Ovary (tissue), 9 donors: ENCODE measurements around the gene SVIL. TPM values are rescaled to one million over a fixed set of nuclear protein-coding genes. Genes with fewer than 3 reads are reported as not detected.
"Not testable (repeated sequence)": the region's sequence is repeated elsewhere in the genome, so short reads cannot be mapped to it uniquely, and the experiment has no call there.

Source experiments
- DNase-seq, 5 donors: peaks; one replicate each; pipeline ENCODE4 v3.0.0-alpha.2; 2019 to 2020
- H3K27ac ChIP-seq, 2 donors: fragments of 200-600 bp; one replicate each; pipeline versions ENCODE4 v1.5.1 to v1.8.0; 2019 to 2022
- H3K27me3 ChIP-seq: fragments of 200-600 bp; one replicate; pipeline ENCODE4 v1.8.0; 2022
- H3K36me3 ChIP-seq: fragments of 200-600 bp; sonication (generic); one replicate; pipeline ENCODE4 v1.5.1; 2019
- H3K4me1 ChIP-seq: one replicate; pipeline ENCODE4 v1.8.1; 2013; ENCODE audit warnings: mild to moderate bottlenecking, moderate library complexity; ENCODE audit not compliant: insufficient read depth
- H3K4me3 ChIP-seq: fragments of 200-600 bp; sonication (generic); one replicate; pipeline ENCODE4 v1.5.1; 2017
- H3K9me3 ChIP-seq, 2 donors: fragments of 200-600 bp in 1 of 2; sonication (generic) in 1 of 2; one replicate each; pipeline versions ENCODE4 v1.5.1 to v1.8.1; 2013 to 2019; ENCODE audit warnings: mild to moderate bottlenecking in 1 of 2, moderate library complexity in 1 of 2
- CTCF ChIP-seq, 3 donors: fragments of 450-650 bp in 2 of 3; fragments of 200-600 bp in 1 of 3; IDR thresholded peaks; one replicate each; pipeline versions ENCODE4 v1.5.1 to v1.8.0; 2016 to 2022; ENCODE audit warnings: antibody characterized with exemption in 3 of 3, mild to moderate bottlenecking in 1 of 3
- EP300 ChIP-seq: sonication (generic); formaldehyde crosslinking; IDR thresholded peaks from one replicate; pipeline ENCODE4 v1.6.1; 2017; ENCODE audit warnings: antibody characterized with exemption
- POLR2A ChIP-seq: fragments of 450-650 bp; IDR thresholded peaks from one replicate; pipeline ENCODE4 v1.6.1; 2017; ENCODE audit warnings: antibody characterized with exemption, mild to moderate bottlenecking, moderate library complexity
- WGBS, 3 donors: extraction: QIAGEN DNeasy Blood & Tissue Kit in 1 of 3; methylation state at CpG; one replicate each; pipeline versions ENCODE4 v1.1.5 to v1.1.7; 2013 to 2017; 5-methylcytosine and 5-hydroxymethylcytosine counted together
- intact Hi-C, 4 donors: fragments of 100-400 bp; cut with DNase I; formaldehyde crosslinking; loops; one replicate each; pipeline versions ENCODE4 v1.11.0 to v1.15.1; 2022 to 2023
- polyA plus RNA-seq, 2 donors: library from polyadenylated mRNA; stranded (reverse); fragments of 200-250 nt in 1 of 2; fragments of 350-450 nt in 1 of 2; fragmentation: Illumina TruSeq in 1 of 2; extraction: RNeasy Lipid Tissue Mini Kit (QIAGEN cat#74804) in 1 of 2; gene quantifications; one replicate each; pipeline ENCODE4 v1.2.3, GENCODE V29; 2013 to 2014
- total RNA-seq, 7 donors: library from RNA; depleted of rRNA in 2 of 7; stranded (reverse); fragments of >200 nt in 2 of 7; fragmentation: NEBNext Ultra II Directional in 3 of 7; extraction: Animal tissue kit (Norgen Biotek cat#: 25700) in 3 of 7; gene quantifications; one replicate each; pipeline versions ENCODE4 v1.1.0 to v1.2.4, GENCODE V29; 2016 to 2023
- donor health status: DM: no; HTN: no; CAD: no; lungs with moderate emphysema.
- donor health status: DM: no; HTN: no; CAD: no.
- donor health status: Bipolar disorder and iron deficiency.
- donor health status: DM: yes; HTN: yes; CAD: no.
- donor health status: DM: no; HTN: no; CAD: no.
- donor health status: DM: yes; HTN: yes; CAD: no.

SVIL gene
- total and polyA plus RNA-seq, 9 donors: 49.9 to 225 (median 139) TPM

GRCh38 chr10:29579455-29579970 lies 55.3 kb downstream of the SVIL start:
- no peak for TF ChIP-seq POLR2A
- no peak for TF ChIP-seq CTCF (IDR thresholded peaks at IDR 0.05)
- TF ChIP-seq EP300: no peak
- 87 to 90% (median 90%) methylated on average over 12 of the region's 12 CpGs for WGBS, 3 donors
- DNase-seq: no peak
- Histone ChIP-seq H3K4me1 (no peaks in the 10 kb centered on the region), H3K9me3 (no peaks in the 10 kb centered on the region), H3K27me3 (no peaks in the 10 kb centered on the region), H3K36me3 (no peaks in the 10 kb centered on the region), H3K4me3 (no peak overlapping the region), H3K27ac (no peak overlapping the region)
- intact Hi-C loops: no loop called here

- Histone ChIP-seq H3K9me3 (no peaks in the 10 kb centered on the region), H3K36me3 (no peaks in the 10 kb centered on the region), H3K27me3 (no peaks in the 10 kb centered on the region), H3K27ac (no peak overlapping the region), H3K4me3 (no peak overlapping the region), H3K4me1 (no peaks in the 10 kb centered on the region)
- 91 to 95% (median 92%) methylated on average over 3 of the region's 3 CpGs for WGBS, 3 donors
- TF ChIP-seq EP300: no peak
- TF ChIP-seq POLR2A: no peak
- no peak for TF ChIP-seq CTCF (IDR thresholded peaks at IDR 0.05)
- no peak for DNase-seq
- intact Hi-C loops: no loop called here
Observed at GRCh38 chr10:29578457-29578856, 56.3 kb downstream of the SVIL start.

GRCh38 chr10:29576681-29577080 lies 58.1 kb downstream of the SVIL start:
- H3K36me3 ChIP-seq: no peaks in the 10 kb centered on the region
- H3K27ac ChIP-seq: no peak overlapping the region
- 85 to 91% (median 90%) methylated on average over 8 of the region's 8 CpGs for WGBS, 3 donors
- TF ChIP-seq EP300 (no peak), CTCF (IDR thresholded peaks at IDR 0.05) (no peak), POLR2A (no peak)
- no peaks in the 10 kb centered on the region for H3K4me1 ChIP-seq
- intact Hi-C loops: no loop called here
- H3K27me3 ChIP-seq: no peaks in the 10 kb centered on the region
- no peak overlapping the region for H3K4me3 ChIP-seq
- no peaks in the 10 kb centered on the region for H3K9me3 ChIP-seq
- DNase-seq: no peak

GRCh38 chr10:29575098-29575455 lies 59.7 kb downstream of the SVIL start:
- Histone ChIP-seq H3K4me3 (no peak overlapping the region), H3K27me3 (no peaks in the 10 kb centered on the region), H3K9me3 (no peaks in the 10 kb centered on the region), H3K36me3 (no peaks in the 10 kb centered on the region), H3K27ac (no peak overlapping the region), H3K4me1 (no peaks in the 10 kb centered on the region)
- DNase-seq: no peak
- 97 to 99% (median 98%) methylated on average over 2 of the region's 2 CpGs for WGBS, 3 donors
- no peak for TF ChIP-seq POLR2A
- TF ChIP-seq CTCF (IDR thresholded peaks at IDR 0.05): no peak
- TF ChIP-seq EP300: no peak
- intact Hi-C loops: no loop called here

- H3K9me3 ChIP-seq, H3K27ac ChIP-seq, DNase-seq, H3K4me1 ChIP-seq, H3K36me3 ChIP-seq, H3K4me3 ChIP-seq, H3K27me3 ChIP-seq, intact Hi-C loops: not testable (repeated sequence)
- WGBS, 3 donors: 83 to 88% (median 88%) methylated on average over 10 of the region's 10 CpGs
Observed at GRCh38 chr10:29574212-29575097, 60.3 kb downstream of the SVIL start.

GRCh38 chr10:29570248-29570647 lies 64.5 kb downstream of the SVIL start:
- H3K27ac ChIP-seq, H3K36me3 ChIP-seq: not testable (repeated sequence)
- WGBS, 3 donors: 6 to 16% (median 10%) methylated on average over 2 of the region's 2 CpGs

More at GRCh38 chr10:29570248-29570647, 64.5 kb downstream of the SVIL start:
- DNase-seq, H3K27me3 ChIP-seq, intact Hi-C loops, H3K4me1 ChIP-seq, H3K4me3 ChIP-seq, H3K9me3 ChIP-seq: not testable (repeated sequence)
